NCI-H128 (cell line): Measurements from ENCODE around the gene CACNA1C.
"Not testable (repeated sequence)": the region's sequence is repeated elsewhere in the genome, so short reads cannot be mapped to it uniquely, and the experiment has no call there.

Experiments used
- DNase-seq: peaks from one replicate; lab custom pipeline; 2025; ENCODE audit not compliant: unreplicated experiment; lab: John Stamatoyannopoulos, UW

CACNA1C gene

DNA sequence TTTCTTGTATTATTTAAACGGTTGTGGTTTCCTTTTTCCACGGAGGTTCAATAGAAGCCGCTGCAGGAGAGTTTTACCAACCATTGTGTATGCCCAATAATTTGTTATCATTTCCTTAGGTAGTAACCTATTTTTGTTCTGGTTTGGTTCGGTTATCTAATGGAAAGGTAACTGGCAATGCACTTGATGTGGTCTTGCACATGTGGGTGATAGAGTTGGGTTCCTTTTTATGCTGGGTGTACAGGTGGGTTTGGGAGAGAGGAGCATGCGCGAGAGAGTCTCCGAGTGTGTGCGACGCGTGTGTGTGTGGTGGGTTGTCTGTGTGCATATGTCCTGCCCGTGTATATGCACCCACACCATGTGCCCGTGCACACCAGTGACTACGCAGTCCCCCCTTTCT is 639.3 kb downstream of the CACNA1C start:
- DNase-seq, result no peak

DNA sequence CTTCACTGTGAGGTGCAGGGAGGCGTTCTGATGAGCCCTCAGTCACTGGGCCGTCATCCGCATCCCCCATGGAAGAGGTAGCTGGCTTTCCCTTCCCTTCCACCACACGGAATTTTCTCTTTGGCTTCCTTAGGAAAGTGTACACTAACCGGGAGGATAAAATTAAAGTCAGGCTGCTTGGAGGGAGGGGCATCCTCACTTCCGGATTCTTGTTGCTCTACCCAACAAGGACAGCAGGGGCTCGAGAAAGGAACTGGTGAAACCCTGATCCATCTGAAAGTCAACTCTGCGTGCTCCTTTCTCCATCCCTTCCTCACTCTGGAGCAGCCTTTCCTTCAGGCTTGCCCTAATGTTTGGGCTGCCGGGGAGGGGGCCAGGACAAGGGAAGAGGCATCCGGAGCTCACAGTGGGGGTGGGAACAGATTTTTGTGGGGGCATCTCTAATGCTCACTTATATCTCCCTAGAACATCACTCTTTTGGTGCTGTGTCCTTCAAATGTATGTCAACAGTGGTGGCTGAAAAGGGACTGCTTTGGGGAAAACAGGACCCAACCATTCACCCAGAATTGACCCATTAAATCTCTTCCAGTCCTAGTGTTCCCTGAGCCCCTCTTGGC is 640.6 kb downstream of the CACNA1C start:
- no peak for DNase-seq

DNA sequence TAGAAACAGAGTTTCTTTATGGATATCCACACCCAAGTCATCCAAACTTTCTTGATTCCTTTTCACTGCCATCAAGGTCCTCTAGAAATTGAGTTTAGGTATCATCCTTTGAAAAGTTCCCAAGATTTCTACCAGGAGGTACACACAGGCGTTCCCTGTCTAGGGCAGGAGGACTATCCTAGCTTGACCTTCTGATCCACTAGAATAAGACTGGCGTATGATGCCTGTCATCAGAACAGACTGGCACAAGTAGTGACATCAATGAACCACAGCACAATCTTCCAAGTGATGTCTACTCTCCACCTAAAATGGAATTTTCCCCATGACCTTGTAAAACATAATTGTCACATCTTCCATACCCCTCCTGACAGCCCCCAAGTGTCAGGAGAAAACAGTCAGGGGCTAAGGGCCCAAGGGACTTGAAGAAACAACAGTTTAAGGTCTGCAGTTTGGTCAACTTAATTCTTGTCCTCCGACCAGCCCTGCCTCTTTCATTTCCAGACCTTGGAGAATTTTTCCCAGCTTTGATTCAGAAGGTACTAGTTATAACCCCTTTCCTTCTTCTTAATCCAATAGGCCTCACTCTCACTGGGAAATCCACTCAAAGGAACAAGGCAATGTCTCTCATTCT is 641.3 kb downstream of the CACNA1C start:
- DNase-seq, result no peak

DNA sequence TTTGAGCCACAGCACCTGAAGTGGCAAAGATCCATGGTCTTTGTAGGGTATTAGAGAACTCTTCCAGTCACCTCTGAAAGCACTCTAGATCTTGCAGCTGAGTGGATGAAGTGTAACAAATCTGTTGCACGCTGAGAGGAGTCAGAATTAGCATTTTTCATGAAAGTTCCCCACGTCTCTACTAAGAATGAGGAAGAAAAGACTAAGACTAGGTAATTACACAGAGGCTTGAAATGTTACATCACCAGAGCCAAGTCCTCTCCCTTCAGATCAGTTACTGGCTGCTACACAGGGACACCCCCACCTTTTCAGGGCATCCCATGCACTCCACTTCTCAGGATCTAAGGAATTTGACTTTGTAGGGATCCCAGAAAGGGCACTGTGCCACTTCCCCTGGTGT is 643.3 kb downstream of the CACNA1C start:
- DNase-seq, result no peak

DNA sequence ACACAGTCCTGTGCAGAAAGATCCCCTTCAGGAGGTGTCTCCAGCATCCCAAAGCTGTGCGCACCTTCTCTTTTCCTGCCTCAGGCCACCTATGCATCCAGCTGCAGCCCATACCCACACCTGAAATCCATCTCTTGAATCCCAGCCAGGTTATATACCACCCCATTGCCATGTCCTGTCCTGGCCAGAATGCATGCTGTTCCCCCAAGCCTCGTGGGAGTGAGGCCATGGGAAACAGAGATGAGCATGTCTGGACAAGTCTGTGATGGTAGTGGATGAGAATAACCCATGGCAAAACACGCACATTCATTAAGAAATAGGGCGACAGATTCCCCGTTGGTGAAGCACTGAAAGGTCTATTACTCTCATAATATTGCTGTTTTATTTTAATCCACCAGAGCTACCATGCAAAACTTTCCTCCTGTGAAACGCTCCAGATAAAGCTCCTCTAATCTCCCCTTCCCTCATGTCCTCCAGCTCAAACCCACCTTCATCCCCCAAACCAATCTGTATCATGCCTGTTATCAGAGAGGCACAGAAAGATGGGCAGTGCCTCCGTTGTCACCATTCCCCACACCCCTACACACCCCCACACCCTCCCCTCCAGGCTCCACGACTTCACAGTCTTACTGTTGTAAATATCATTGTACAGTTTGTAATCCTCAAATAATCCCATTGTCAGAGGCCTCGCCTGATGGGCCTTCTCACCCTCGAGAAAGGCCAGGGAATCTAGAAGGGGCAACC is 644.4 kb downstream of the CACNA1C start:
- DNase-seq, result no peak

DNA sequence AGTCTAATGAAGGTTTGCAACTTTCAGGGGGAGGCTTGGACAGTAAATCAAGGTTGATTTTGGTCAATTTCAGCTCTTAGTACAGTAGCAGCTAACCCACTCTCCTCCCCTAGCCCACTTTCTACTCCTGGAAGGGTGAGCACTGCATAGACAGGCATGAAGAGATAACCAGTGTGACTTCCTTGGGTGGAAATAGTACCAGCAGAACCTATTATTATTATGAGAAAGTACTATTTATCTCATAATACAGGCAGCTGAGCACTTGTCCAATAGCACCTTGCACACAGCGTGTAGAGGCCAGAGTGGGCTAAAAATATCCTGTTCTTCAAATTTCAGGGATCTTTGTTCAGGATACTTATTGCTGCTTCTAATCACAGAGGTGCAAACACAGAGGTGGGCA is 645.8 kb downstream of the CACNA1C start:
- DNase-seq, result no peak

DNA sequence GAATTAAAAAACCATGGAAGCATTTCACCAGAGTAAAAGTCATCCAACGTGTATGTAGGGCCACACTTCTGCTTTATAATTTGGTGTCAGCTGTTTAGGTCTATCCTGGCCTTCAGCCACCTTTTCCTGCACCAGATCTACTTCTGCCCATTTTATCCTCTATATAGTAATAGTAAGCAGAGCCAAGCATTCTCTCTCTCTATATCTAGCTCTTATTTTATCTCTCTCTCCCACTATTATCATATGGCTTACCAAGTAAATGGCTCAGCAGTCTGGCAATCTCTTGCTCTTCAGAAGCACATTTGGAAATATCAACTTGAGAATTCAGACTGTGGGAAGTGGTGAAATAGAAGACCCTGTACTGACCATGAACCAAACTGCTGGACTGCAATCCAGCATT is 657.9 kb downstream of the CACNA1C start:
- DNase-seq, result no peak

DNA sequence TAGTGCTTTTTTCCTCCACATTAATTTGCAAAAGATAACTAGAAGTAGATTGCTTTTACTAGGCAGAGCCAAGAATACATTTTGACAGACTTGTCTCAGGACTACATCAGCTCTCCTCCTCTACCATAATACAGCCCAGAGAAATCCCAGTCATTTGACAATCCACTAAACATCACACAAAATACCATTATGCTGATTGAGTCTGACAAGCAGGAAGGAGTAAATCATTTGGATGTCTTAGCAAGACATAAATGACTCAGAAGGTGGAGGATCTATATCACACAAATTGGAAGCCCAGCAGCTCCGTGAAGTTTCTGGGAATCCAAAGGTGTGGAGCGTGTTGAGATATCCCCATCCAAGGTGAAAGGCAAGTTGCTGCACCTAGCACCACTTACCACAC is 666.6 kb downstream of the CACNA1C start:
- DNase-seq, result no peak

DNA sequence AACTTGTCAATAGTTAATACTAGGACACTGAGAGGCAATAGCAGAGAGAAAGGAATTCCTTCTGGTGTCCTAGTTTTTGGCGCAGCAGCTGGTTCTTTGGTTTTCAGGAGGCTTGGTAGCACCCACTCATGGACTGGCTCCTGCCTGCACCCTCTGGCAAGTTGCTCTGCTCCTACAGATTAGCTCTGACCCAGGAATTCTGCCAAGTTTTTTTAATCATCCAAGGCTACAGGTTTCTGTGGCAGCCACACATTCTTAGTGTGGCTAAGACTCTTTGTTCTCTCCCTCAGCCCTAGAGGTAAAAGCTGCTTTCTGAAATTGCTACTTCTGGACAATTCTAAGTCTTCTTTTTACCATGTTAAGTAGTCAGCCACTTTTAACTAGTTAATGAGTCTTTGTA is 670.0 kb downstream of the CACNA1C start:
- DNase-seq, result no peak

DNA sequence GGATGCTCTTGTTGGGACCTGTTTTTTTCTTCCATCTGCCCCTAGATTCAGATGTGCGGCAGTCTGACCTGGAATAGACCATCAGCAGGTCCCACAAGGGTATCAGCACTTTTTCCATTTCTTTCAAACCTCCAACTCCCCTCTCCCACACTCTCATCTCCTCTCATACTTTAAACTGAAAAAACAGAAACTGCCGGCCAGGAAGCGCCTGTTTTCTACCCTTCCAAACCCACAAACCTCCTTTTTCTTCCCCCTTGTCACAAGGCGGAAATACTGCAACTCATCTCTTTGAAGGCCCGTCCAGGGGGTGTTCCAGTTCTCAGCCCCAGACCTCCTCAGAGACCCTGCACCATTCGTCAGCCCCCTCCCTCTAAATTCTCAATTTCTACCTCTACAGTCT is 679.5 kb downstream of the CACNA1C start:
- no peak for DNase-seq

DNA sequence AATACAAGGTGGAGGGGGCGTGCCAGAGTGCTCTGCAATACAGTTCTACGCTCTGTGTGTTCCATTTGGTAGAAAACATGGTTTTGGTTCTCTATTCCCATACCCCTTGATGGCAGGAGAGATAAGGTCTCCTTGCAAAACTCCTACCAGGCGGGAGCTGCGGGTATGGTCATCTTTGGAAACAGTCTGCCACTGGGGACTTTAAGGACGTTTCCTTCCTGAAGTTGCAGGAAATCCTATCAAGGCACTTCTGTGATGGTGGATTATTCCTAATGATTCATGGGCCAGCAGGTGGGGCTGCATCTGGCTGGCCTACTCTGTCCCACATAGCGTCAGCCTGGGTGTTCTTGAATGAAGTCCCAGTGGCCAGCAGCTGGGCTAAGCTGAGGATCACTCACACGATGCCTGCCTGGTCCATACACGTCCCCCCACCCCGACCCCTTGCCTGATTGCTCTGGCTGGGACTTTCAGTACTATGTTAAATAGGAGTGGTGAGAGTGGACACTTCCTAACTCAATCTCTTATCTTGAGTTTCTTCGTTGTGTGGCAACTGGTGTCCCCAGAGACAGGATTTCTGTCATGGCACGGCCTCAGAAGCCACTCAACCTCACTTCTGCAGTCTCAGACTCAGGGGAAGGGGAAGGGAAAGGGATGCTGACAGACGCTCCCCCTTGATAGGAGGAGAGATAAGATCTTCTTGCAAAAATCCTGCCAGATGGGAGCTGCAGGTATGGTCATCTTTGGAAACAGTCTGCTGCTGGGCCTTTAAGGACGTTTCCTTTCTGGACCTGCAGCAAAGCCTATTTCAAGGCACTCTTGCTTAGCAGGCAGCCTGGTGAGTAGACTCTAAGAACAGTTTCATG is 680.9 kb downstream of the CACNA1C start:
- DNase-seq, result no peak

DNA sequence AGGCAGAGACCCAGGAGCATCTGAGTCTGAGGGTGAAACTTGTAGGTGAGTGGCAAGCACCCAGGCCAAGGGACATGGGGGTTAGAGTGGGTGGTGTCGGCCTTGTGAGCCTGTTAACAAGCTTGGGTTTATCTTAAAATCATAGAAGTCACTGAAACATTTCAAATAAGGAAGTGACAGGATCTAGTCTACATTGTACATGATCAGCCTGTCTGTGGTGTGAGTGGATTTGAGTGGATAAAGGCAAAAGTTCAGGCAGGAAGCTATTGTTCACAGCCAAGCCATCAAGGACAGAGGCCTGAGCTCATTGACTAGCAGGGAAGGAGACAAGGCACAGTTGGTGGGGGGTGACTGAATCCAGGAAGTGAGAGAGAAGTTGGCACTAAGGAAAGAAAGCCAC is 682.6 kb downstream of the CACNA1C start:
- DNase-seq, result no peak

DNA sequence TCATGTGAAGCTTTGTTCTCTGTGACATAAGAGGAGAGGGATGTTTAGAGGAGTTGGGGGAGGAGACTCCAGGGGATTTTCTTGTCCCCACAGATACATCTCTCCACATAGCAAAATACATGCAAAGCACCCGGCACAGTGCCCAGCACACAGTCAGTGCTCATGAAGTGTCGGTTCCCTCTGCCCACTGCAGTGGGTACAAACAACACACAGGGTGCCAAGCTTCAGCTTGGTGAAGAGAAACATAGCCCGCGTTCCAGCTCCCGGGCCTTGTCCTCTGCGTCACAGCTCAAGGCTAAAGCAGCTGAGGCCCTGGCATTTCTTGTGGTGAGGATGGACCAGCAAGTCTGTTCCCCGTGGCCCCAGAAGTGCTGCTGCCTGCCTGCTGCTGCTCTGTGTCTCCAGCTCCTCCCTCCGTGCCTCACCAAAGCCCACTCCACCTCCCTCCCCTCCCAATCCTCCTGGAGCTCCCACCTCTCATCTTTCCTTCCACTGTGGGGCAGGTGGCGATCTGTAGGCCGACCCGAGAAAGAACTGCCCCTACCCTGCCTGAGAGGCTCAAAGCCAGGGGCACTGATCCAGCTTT is 685.0 kb downstream of the CACNA1C start:
- no peak for DNase-seq

DNA sequence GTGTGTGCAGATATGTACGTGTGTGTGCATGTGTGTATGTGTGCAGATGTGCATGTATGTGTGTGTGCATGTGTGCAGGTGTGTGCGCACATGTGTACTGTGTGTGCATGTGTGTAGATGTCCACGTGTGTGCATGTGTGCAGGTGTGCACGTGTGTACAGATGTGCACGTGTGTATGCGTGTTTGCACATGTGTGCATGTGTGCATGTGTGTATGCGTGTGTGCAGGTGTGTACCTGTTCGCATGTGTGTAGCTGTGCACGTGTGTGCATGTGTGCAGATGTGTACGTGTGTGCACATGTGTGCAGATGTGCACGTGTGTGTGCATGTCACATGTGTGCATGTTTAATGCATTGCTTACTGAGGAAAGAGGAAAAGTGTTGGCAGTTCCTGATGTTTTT is 686.3 kb downstream of the CACNA1C start:
- DNase-seq, result no peak

DNA sequence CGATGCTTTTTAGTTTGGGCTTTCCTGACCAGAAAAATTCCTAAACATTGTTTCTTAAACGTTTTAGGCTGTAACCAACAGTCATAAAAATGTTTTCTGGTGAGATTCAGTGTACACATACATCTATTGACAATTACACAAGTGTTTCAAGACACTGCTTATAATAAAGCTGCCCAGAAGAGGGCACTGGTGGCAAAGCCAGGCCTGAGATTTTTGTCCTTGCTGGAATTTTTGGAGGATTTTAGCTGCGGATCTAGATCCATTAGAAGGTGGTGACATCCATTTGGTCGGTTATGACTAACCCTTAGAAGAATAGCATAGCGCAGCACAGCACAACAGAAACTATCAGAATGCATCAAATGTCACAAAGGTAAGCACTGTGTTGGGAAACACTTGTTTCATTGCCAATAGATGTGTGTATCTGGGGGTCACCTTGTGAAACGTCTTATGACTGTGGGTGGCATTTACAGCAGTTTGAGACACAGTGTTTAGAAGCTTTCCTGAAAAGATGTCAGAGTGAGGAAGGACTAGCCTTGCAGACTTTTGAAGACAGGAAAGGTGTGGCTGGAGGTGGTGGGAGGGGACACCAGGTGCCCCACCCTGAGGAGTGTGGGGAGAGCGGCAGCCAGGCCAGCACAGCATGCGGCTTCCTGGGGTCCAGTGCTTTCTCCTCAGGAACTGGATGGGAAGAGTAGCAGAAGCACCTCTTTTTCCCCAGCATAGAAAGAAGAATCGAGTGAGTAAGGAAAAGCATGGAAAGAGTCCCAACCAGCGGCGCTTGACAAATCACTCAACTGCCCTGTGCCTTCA is 687.2 kb downstream of the CACNA1C start:
- no peak for DNase-seq

DNA sequence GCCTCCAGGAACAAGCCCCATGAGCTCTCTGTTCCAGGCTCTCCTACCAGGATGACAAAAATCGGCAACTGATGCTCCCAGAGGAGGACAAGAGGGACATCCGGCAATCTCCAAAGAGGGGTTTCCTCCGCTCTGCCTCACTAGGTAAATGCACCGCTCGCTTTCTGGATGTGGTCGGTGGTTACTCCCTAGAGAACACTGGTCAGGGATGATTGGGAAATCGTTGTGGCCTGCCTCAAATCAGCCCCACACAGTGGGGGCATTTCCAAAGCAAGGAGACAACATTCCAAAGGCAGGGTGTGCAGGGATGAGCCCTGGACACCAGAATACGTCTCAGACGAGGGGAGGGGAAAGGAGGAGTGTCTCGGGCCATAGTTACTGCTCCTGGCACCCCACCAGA is 689.2 kb downstream of the CACNA1C start:
- DNase-seq, result not testable (repeated sequence)

DNA sequence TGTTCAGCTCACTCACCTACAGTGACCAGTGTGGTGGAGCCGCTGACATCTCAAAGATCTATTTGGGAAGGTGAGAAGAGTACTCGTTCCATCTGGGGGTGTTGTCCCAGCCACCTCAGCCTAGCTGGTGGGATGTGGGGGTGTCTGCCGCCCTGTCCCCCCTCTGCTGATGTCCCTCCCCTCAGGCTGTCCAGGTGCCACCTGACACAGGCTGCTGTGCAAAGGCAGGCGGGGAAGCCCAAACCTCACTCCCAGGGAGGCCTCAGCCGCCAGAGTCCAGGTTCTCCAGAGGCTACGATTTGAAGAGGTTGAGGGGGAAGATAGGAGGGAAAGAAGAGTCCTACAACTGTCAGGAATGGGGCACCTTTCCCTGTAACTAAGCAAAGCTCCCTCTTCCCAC is 690.7 kb downstream of the CACNA1C start:
- no peak for DNase-seq

DNA sequence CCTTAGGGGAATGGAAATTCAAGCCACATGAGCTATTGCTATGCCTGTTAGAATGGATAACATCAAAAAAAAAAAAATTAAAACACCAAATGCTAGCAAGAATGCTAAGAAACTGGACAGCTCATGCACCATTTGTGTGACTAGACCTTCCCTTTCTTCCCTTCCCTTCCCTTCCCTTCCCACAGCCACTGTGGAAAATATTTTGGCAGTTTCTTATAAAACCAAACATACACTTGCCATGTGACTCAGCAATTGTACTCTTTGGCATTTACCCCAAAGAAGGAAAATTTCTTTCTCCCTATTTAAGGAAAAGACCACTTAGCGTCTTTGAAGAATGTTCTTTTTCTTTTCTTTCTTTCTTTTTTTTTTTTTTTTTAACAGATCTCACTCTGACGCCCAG is 692.9 kb downstream of the CACNA1C start:
- no peak for DNase-seq
